ENCODE results near the gene KCNC3. TPM values are rescaled to one million over a fixed set of nuclear protein-coding genes. Genes with fewer than 3 reads are reported as not detected.

KCNC3 gene
- total RNA-seq (0.24 and 0.40 TPM in 2 replicates), polyA plus RNA-seq (1.5 and 1.6 TPM in 2 replicates)

GRCh38 chr19:50329146-50329925, at the start of gene KCNC3:
KCNC3 (minus strand) TSS chr19:50329377; CDS start chr19:50329082, 295 bp downstream.
- 4% methylated on average over 17 of the region's 43 CpGs for WGBS (ENCODE audit: low lambda C conversion rate, missing lambda C conversion rate)
- H3K27me3 ChIP-seq, result peaks cover 30% of the 10 kb centered on the region
- H2AFZ ChIP-seq, result peak within 1 kb of the TSS; percentile 63

GRCh38 chr19:50378863-50379236, 49.7 kb upstream of the KCNC3 start:
- peaks cover 8% of the 10 kb centered on the region for H4K20me1 ChIP-seq (ENCODE audit: insufficient read depth, poor library complexity, severe bottlenecking)
- 97% methylated on average over 10 of the region's 10 CpGs for WGBS (ENCODE audit: low lambda C conversion rate, missing lambda C conversion rate)
- H3K27me3 ChIP-seq, result no peaks in the 10 kb centered on the region
- TF ChIP-seq EZH2 (IDR thresholded peaks at IDR 0.05; ENCODE audit: borderline replicate concordance), result no peak
- TF ChIP-seq CTCF (IDR thresholded peaks at IDR 0.05; ENCODE audit: poor library complexity), result no peak
- TF ChIP-seq EZH2phosphoT487 (IDR thresholded peaks at IDR 0.05; ENCODE audit: low read depth, severe bottlenecking, unreplicated experiment), result no peak
- no peaks in the 10 kb centered on the region for H3K9me2 ChIP-seq (replicated peaks; ENCODE audit: insufficient read depth)
- H3K79me2 ChIP-seq, result no peaks in the 10 kb centered on the region
- no peak overlapping the region for H2AFZ ChIP-seq
- H3K27ac ChIP-seq, result no peak overlapping the region
- H3K4me3 ChIP-seq, result no peak overlapping the region
- no peaks in the 10 kb centered on the region for H3K4me1 ChIP-seq (ENCODE audit: insufficient read depth)
- H3K9me3 ChIP-seq (ENCODE audit: low read depth), result no peaks in the 10 kb centered on the region
- H3K4me2 ChIP-seq, result no peak overlapping the region
- no peak for DNase-seq (ENCODE audit: low spot score)
- no peaks in the 10 kb centered on the region for H3K36me3 ChIP-seq (replicated peaks; ENCODE audit: insufficient read depth, low read depth)

More at GRCh38 chr19:50329146-50329925, at the start of gene KCNC3:
- H3K9me3 ChIP-seq (ENCODE audit: low read depth), result no peaks in the 10 kb centered on the region
- peaks cover 25% of the 10 kb centered on the region for H3K4me1 ChIP-seq (ENCODE audit: insufficient read depth)
- DNase-seq (ENCODE audit: low spot score), result peak; percentile 99
- H3K4me2 ChIP-seq, result peak within 1 kb of the TSS; percentile 90
- peak within 1 kb of the TSS; percentile 36 for H3K4me3 ChIP-seq
- no peaks in the 10 kb centered on the region for H3K9me2 ChIP-seq (replicated peaks; ENCODE audit: insufficient read depth)
- H4K20me1 ChIP-seq (ENCODE audit: insufficient read depth, poor library complexity, severe bottlenecking), result peaks cover 3% of the 10 kb centered on the region
- no peak for TF ChIP-seq EZH2phosphoT487 (IDR thresholded peaks at IDR 0.05; ENCODE audit: low read depth, severe bottlenecking, unreplicated experiment)
- TF ChIP-seq CTCF (IDR thresholded peaks at IDR 0.05; ENCODE audit: poor library complexity), result no peak
- TF ChIP-seq EZH2 (IDR thresholded peaks at IDR 0.05; ENCODE audit: borderline replicate concordance), result no peak
- H3K27ac ChIP-seq, result peak within 1 kb of the TSS; percentile 76
- H3K79me2 ChIP-seq, result no peaks in the 10 kb centered on the region
- H3K36me3 ChIP-seq (replicated peaks; ENCODE audit: insufficient read depth, low read depth), result no peaks in the 10 kb centered on the region

GRCh38 chr19:50378169-50378862, 49.1 kb upstream of the KCNC3 start:
- no peak overlapping the region for H2AFZ ChIP-seq
- no peak overlapping the region for H3K4me3 ChIP-seq
- H3K79me2 ChIP-seq, result no peaks in the 10 kb centered on the region
- no peaks in the 10 kb centered on the region for H3K4me1 ChIP-seq (ENCODE audit: insufficient read depth)
- H4K20me1 ChIP-seq (ENCODE audit: insufficient read depth, poor library complexity, severe bottlenecking), result peaks cover 8% of the 10 kb centered on the region
- TF ChIP-seq EZH2phosphoT487 (IDR thresholded peaks at IDR 0.05; ENCODE audit: low read depth, severe bottlenecking, unreplicated experiment), result no peak
- no peaks in the 10 kb centered on the region for H3K36me3 ChIP-seq (replicated peaks; ENCODE audit: insufficient read depth, low read depth)
- DNase-seq (ENCODE audit: low spot score), result no peak
- H3K27me3 ChIP-seq, result no peaks in the 10 kb centered on the region
- H3K27ac ChIP-seq, result no peak overlapping the region
- no peaks in the 10 kb centered on the region for H3K9me2 ChIP-seq (replicated peaks; ENCODE audit: insufficient read depth)
- no peaks in the 10 kb centered on the region for H3K9me3 ChIP-seq (ENCODE audit: low read depth)
- WGBS (ENCODE audit: low lambda C conversion rate, missing lambda C conversion rate), result 97% methylated on average over 36 of the region's 36 CpGs
- H3K4me2 ChIP-seq, result no peak overlapping the region

- peaks cover 8% of the 10 kb centered on the region for H4K20me1 ChIP-seq (ENCODE audit: insufficient read depth, poor library complexity, severe bottlenecking)
- no peaks in the 10 kb centered on the region for H3K9me3 ChIP-seq (ENCODE audit: low read depth)
- no peak for TF ChIP-seq EZH2 (IDR thresholded peaks at IDR 0.05; ENCODE audit: borderline replicate concordance)
- TF ChIP-seq CTCF (IDR thresholded peaks at IDR 0.05; ENCODE audit: poor library complexity), result no peak
- TF ChIP-seq EZH2phosphoT487 (IDR thresholded peaks at IDR 0.05; ENCODE audit: low read depth, severe bottlenecking, unreplicated experiment), result no peak
- H2AFZ ChIP-seq, result no peak overlapping the region
- DNase-seq (ENCODE audit: low spot score), result no peak
- no peaks in the 10 kb centered on the region for H3K36me3 ChIP-seq (replicated peaks; ENCODE audit: insufficient read depth, low read depth)
- no peaks in the 10 kb centered on the region for H3K9me2 ChIP-seq (replicated peaks; ENCODE audit: insufficient read depth)
- WGBS (ENCODE audit: low lambda C conversion rate, missing lambda C conversion rate), result 93% methylated on average over 9 of the region's 9 CpGs
- no peak overlapping the region for H3K27ac ChIP-seq
- no peak overlapping the region for H3K4me2 ChIP-seq
- H3K79me2 ChIP-seq, result no peaks in the 10 kb centered on the region
- H3K4me3 ChIP-seq, result no peak overlapping the region
- no peaks in the 10 kb centered on the region for H3K27me3 ChIP-seq
- H3K4me1 ChIP-seq (ENCODE audit: insufficient read depth), result no peaks in the 10 kb centered on the region
Observed at GRCh38 chr19:50377517-50377916, 48.3 kb upstream of the KCNC3 start.
